Breast epithelium (tissue), 3 donors: ENCODE measurements around the gene ARL4D.

Source experiments
- POLR2AphosphoS5 ChIP-seq, 3 donors: sonication (generic); formaldehyde crosslinking; IDR thresholded peaks; one replicate each; pipeline ENCODE4 v1.6.1; 2017; ENCODE audit warnings: antibody characterized with exemption in 3 of 3
- TF ChIP-seq, protein P1 (sequence below), 3 donors: fragments of 450-650 bp; IDR thresholded peaks; one replicate each; pipeline ENCODE4 v1.5.1; 2016 to 2017; ENCODE audit warnings: antibody characterized with exemption in 3 of 3, mild to moderate bottlenecking in 3 of 3, moderate library complexity in 3 of 3

- TF ChIP-seq, protein P1, sequence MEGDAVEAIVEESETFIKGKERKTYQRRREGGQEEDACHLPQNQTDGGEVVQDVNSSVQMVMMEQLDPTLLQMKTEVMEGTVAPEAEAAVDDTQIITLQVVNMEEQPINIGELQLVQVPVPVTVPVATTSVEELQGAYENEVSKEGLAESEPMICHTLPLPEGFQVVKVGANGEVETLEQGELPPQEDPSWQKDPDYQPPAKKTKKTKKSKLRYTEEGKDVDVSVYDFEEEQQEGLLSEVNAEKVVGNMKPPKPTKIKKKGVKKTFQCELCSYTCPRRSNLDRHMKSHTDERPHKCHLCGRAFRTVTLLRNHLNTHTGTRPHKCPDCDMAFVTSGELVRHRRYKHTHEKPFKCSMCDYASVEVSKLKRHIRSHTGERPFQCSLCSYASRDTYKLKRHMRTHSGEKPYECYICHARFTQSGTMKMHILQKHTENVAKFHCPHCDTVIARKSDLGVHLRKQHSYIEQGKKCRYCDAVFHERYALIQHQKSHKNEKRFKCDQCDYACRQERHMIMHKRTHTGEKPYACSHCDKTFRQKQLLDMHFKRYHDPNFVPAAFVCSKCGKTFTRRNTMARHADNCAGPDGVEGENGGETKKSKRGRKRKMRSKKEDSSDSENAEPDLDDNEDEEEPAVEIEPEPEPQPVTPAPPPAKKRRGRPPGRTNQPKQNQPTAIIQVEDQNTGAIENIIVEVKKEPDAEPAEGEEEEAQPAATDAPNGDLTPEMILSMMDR (IDR thresholded peaks at IDR 0.05): no peak
- no peak for TF ChIP-seq POLR2AphosphoS5 (IDR thresholded peaks at IDR 0.05)
Observed at GRCh38 chr17:43444223-43445008, 45.6 kb downstream of the ARL4D start.
